Neural cell (in vitro differentiated cells): ENCODE results near the gene RASL12. TPM values are rescaled to one million over a fixed set of nuclear protein-coding genes. Genes with fewer than 3 reads are reported as not detected.

Source experiments
- H2AFZ ChIP-seq: fragments of 200-600, 300-800 bp; sonication (generic), shearing (Covaris generic); 2 replicates; pipeline ENCODE4 v1.6.0; 2014; ENCODE audit warnings: low read depth, mild to moderate bottlenecking, antibody characterized with exemption, low read length, moderate library complexity
- H3F3A ChIP-seq: fragments of 200-600 bp; shearing (Covaris generic); 2 replicates; pipeline ENCODE4 v1.6.1; 2016; ENCODE audit warnings: mild to moderate bottlenecking, moderate library complexity, mixed read lengths, antibody characterized with exemption, low read length; ENCODE audit not compliant: insufficient read depth, poor library complexity, severe bottlenecking
- H3K27ac ChIP-seq: fragments of 200-600, 300-800 bp; sonication (generic), shearing (Covaris generic); 2 replicates; pipeline ENCODE4 v1.5.1; 2014; ENCODE audit warnings: mild to moderate bottlenecking, low read length, moderate library complexity
- H3K27me3 ChIP-seq: fragments of 300-800, 200-600 bp; sonication (generic), shearing (Covaris generic); 2 replicates; pipeline ENCODE4 v1.6.0; 2014; ENCODE audit warnings: mild to moderate bottlenecking, low read depth, low read length, moderate library complexity; ENCODE audit not compliant: insufficient read depth
- H3K36me3 ChIP-seq: fragments of 300-800, 200-600 bp; sonication (generic), shearing (Covaris generic); 2 replicates; pipeline ENCODE4 v1.5.1; 2014; ENCODE audit warnings: mild to moderate bottlenecking, antibody characterized with exemption, low read length, moderate library complexity; ENCODE audit not compliant: insufficient read depth
- H3K4me2 ChIP-seq: fragments of 300-800, 200-600 bp; sonication (generic), shearing (Covaris generic); 2 replicates; pipeline ENCODE4 v1.6.0; 2014; ENCODE audit warnings: mild to moderate bottlenecking, low read length
- H3K4me3 ChIP-seq: fragments of 300-800, 200-600 bp; sonication (generic), shearing (Covaris generic); 2 replicates; pipeline ENCODE4 v1.5.1; 2014; ENCODE audit warnings: mild to moderate bottlenecking, low read length, moderate library complexity
- H3K79me2 ChIP-seq: fragments of 200-600 bp; shearing (Covaris generic); replicated peaks from 2 replicates; pipeline ENCODE4 v1.6.0; 2014; ENCODE audit warnings: mild to moderate bottlenecking, low read length, moderate library complexity; ENCODE audit not compliant: insufficient read depth
- H3K9ac ChIP-seq: fragments of 300-800, 200-600 bp; sonication (generic), shearing (Covaris generic); 2 replicates; pipeline ENCODE4 v1.6.1; 2016; ENCODE audit warnings: mild to moderate bottlenecking, low read length, mixed read lengths
- H3K9me2 ChIP-seq: fragments of 200-600 bp; shearing (Covaris generic); 2 replicates; pipeline ENCODE4 v1.6.1; 2016; ENCODE audit warnings: mild to moderate bottlenecking, low read length, mixed read lengths; ENCODE audit not compliant: insufficient read depth
- H3K9me3 ChIP-seq: fragments of 200-600, 300-800 bp; sonication (generic), shearing (Covaris generic); 2 replicates; pipeline ENCODE4 v1.6.1; 2016; ENCODE audit warnings: mild to moderate bottlenecking, mixed run types, low read length, moderate library complexity, mixed read lengths
- H4K20me1 ChIP-seq: fragments of 200-600 bp; shearing (Covaris generic); 2 replicates; pipeline ENCODE4 v1.6.1; 2016; ENCODE audit warnings: mild to moderate bottlenecking, mixed run types; ENCODE audit not compliant: insufficient read depth
- EP300 ChIP-seq: fragments of 450-650 bp; conservative IDR thresholded peaks from 2 replicates; pipeline ENCODE4 v1.6.1; 2014; ENCODE audit warnings: antibody characterized with exemption, mild to moderate bottlenecking, moderate library complexity; ENCODE audit not compliant: poor library complexity, severe bottlenecking
- EZH2 ChIP-seq: fragments of 200-600, 300-800 bp; shearing (Covaris generic), sonication (generic); IDR thresholded peaks from 2 replicates; pipeline ENCODE4 v1.6.1; 2014; ENCODE audit warnings: antibody characterized with exemption, low read length, borderline replicate concordance, mild to moderate bottlenecking; ENCODE audit not compliant: insufficient read depth, poor library complexity, severe bottlenecking
- MXI1 ChIP-seq: fragments of 450-650 bp; conservative IDR thresholded peaks from 2 replicates; pipeline ENCODE4 v1.6.1; 2014; ENCODE audit warnings: antibody characterized with exemption, mild to moderate bottlenecking; ENCODE audit not compliant: poor library complexity, severe bottlenecking
- POLR2AphosphoS5 ChIP-seq: IDR thresholded peaks from 2 replicates; pipeline ENCODE4 v1.6.1; 2012
- RAD21 ChIP-seq: fragments of 450-650 bp; conservative IDR thresholded peaks from 2 replicates; pipeline ENCODE4 v1.6.1; 2014; ENCODE audit warnings: antibody characterized with exemption, mild to moderate bottlenecking, moderate library complexity
- SMC3 ChIP-seq: fragments of 450-650 bp; conservative IDR thresholded peaks from 2 replicates; pipeline ENCODE4 v1.6.1; 2014; ENCODE audit warnings: antibody characterized with exemption, mild to moderate bottlenecking, moderate library complexity; ENCODE audit not compliant: poor library complexity
- TAF1 ChIP-seq: IDR thresholded peaks from 2 replicates; pipeline ENCODE4 v1.6.1; 2012; ENCODE audit warnings: low read depth
- polyA plus RNA-seq: library from polyadenylated mRNA; depleted of rRNA; stranded (reverse); fragments of >200 nt; gene quantifications from 2 replicates; pipeline ENCODE4 v1.2.3, GENCODE V29; 2014
- TF ChIP-seq, protein P1 (sequence below): IDR thresholded peaks from 2 replicates; pipeline ENCODE4 v1.6.1; 2012; ENCODE audit warnings: borderline replicate concordance

The RASL12 gene
- polyA plus RNA-seq, 1 donor from 2014 or later = not detected

DNA sequence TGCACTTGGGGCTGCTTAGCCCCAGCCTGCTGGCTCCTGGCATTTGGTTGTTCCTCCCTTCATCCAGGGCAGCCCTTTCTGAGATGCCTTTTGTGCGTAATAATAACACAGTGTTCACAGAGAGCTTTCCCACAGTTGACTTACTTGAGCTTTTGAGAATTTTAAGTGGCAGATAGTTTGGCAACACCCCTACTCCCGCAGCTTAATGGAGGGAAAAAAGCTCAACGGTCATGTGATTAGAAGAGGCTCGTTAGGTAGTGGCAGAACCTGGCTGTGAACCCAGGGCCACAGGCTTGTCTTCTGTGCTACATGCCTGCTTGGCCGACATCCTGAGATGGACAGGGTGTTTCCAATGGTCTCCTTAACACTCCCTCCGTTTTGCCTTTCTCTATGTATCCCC is 13.5 kb upstream of the RASL12 start:
- Histone ChIP-seq H3K9me3 (no peaks in the 10 kb centered on the region), H3F3A (no peaks in the 10 kb centered on the region), H3K36me3 (no peaks in the 10 kb centered on the region), H3K9me2 (no peaks in the 10 kb centered on the region), H4K20me1 (no peaks in the 10 kb centered on the region), H3K4me2 (no peak overlapping the region), H3K27ac (no peak overlapping the region), H3K27me3 (peaks cover 15% of the 10 kb centered on the region), H3K79me2 (no peaks in the 10 kb centered on the region), H3K9ac (no peak overlapping the region), H3K4me3 (no peak overlapping the region), H2AFZ (no peak overlapping the region)
- TF ChIP-seq TAF1 (no peak), MXI1 (no peak), EZH2 (no peak), EP300 (no peak)
- TF ChIP-seq, protein P1, sequence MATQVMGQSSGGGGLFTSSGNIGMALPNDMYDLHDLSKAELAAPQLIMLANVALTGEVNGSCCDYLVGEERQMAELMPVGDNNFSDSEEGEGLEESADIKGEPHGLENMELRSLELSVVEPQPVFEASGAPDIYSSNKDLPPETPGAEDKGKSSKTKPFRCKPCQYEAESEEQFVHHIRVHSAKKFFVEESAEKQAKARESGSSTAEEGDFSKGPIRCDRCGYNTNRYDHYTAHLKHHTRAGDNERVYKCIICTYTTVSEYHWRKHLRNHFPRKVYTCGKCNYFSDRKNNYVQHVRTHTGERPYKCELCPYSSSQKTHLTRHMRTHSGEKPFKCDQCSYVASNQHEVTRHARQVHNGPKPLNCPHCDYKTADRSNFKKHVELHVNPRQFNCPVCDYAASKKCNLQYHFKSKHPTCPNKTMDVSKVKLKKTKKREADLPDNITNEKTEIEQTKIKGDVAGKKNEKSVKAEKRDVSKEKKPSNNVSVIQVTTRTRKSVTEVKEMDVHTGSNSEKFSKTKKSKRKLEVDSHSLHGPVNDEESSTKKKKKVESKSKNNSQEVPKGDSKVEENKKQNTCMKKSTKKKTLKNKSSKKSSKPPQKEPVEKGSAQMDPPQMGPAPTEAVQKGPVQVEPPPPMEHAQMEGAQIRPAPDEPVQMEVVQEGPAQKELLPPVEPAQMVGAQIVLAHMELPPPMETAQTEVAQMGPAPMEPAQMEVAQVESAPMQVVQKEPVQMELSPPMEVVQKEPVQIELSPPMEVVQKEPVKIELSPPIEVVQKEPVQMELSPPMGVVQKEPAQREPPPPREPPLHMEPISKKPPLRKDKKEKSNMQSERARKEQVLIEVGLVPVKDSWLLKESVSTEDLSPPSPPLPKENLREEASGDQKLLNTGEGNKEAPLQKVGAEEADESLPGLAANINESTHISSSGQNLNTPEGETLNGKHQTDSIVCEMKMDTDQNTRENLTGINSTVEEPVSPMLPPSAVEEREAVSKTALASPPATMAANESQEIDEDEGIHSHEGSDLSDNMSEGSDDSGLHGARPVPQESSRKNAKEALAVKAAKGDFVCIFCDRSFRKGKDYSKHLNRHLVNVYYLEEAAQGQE = no peak

DNA sequence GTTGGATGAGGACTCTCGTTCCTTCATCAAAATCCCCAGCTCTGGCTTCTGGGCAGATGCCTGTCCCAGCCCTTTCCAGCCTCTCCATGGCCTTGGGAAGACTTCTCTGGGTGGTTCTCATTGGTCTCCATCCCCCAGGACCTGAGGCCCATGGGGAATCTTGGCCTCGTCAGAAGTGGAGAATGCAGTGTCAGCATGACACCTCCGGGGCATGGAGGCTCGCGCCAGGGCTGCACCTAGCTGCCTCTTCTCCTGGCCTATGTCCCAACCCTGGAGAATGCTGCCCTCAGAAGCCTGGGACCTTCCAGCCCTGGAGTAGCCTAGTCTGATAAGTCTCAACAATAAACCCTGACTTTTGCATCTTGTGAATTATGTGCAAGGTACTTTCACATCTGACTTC is 11.8 kb upstream of the RASL12 start:
- no peak overlapping the region for H3K4me3 ChIP-seq
- H4K20me1 ChIP-seq = no peaks in the 10 kb centered on the region
- no peak overlapping the region for H3K9ac ChIP-seq
- no peak overlapping the region for H2AFZ ChIP-seq
- no peaks in the 10 kb centered on the region for H3F3A ChIP-seq
- no peaks in the 10 kb centered on the region for H3K79me2 ChIP-seq
- no peaks in the 10 kb centered on the region for H3K9me3 ChIP-seq
- no peak overlapping the region for H3K27ac ChIP-seq
- H3K9me2 ChIP-seq = no peaks in the 10 kb centered on the region
- H3K27me3 ChIP-seq = peaks cover 6% of the 10 kb centered on the region
- TF ChIP-seq RAD21 (no peak), SMC3 (no peak), MXI1 (no peak), EZH2 (no peak), EP300 (no peak), POLR2AphosphoS5 (no peak)
- TF ChIP-seq, protein P1 = no peak
- H3K36me3 ChIP-seq = no peaks in the 10 kb centered on the region
- no peak overlapping the region for H3K4me2 ChIP-seq
